GM12801 (cell line): Measurements from ENCODE around the gene POU5F1.

Source experiments
- CTCF ChIP-seq: IDR thresholded peaks from one replicate; pipeline ENCODE4 v1.5.1; 2011; ENCODE audit warnings: control low read depth; ENCODE audit not compliant: insufficient read length; ENCODE audit errors: extremely low read depth

The POU5F1 gene

GRCh38 chr6:31193206-31193605, 22.7 kb upstream of the POU5F1 start:
- no peak for TF ChIP-seq CTCF

GRCh38 chr6:31190488-31190887, 20.0 kb upstream of the POU5F1 start:
- TF ChIP-seq CTCF, result no peak

GRCh38 chr6:31187780-31188194, 17.3 kb upstream of the POU5F1 start:
- no peak for TF ChIP-seq CTCF

GRCh38 chr6:31186052-31186734, 15.7 kb upstream of the POU5F1 start:
- no peak for TF ChIP-seq CTCF

- no peak for TF ChIP-seq CTCF
Measured at GRCh38 chr6:31180500-31180899, 10.0 kb upstream of the POU5F1 start.

- TF ChIP-seq CTCF, result no peak
Measured at GRCh38 chr6:31179896-31180295, 9.4 kb upstream of the POU5F1 start.

- no peak for TF ChIP-seq CTCF
Measured at GRCh38 chr6:31179042-31179386, 8.5 kb upstream of the POU5F1 start.
